Activated CD8-positive, alpha-beta T cell treated with anti-CD3 and anti-CD28 coated beads for 36 hours (primary cell): ENCODE results near the gene SLC2A14. TPM values are rescaled to one million over a fixed set of nuclear protein-coding genes. Genes with fewer than 3 reads are reported as not detected.
"Not testable (repeated sequence)": the region's sequence is repeated elsewhere in the genome, so short reads cannot be mapped to it uniquely, and the experiment has no call there.

Experiments
- ATAC-seq: fragments of 200-7000 bp; cut with Tn5 transposase; one replicate; pipeline ENCODE4 v1.10.0; 2021; ENCODE audit warnings: mild to moderate bottlenecking, moderate library complexity
- CTCF ChIA-PET: fragments of 350-600 bp; sonication (Branson Sonifier 250); formaldehyde crosslinking; loops from one replicate; lab custom pipeline; 2021; ENCODE audit warnings: antibody characterized with exemption; lab: Charles Lee
- POLR2A ChIA-PET: fragments of 350-600 bp; sonication (Branson Sonifier 250); formaldehyde crosslinking; loops from one replicate; lab custom pipeline; 2021; ENCODE audit warnings: antibody characterized with exemption; lab: Charles Lee
- DNase-seq: peaks from one replicate; pipeline ENCODE4 v3.0.0-alpha.2; 2020
- H3K27ac Mint-ChIP-seq: one replicate; pipeline ENCODE4 v1.8.0; 2021; ENCODE audit warnings: mild to moderate bottlenecking, mixed read lengths
- H3K27me3 Mint-ChIP-seq: one replicate; pipeline ENCODE4 v1.8.0; 2021; ENCODE audit warnings: mixed read lengths
- H3K36me3 Mint-ChIP-seq: one replicate; pipeline ENCODE4 v1.8.0; 2021; ENCODE audit warnings: low read depth, mixed read lengths
- H3K4me1 Mint-ChIP-seq: one replicate; pipeline ENCODE4 v1.8.0; 2021; ENCODE audit warnings: low read depth, mixed read lengths
- H3K4me3 Mint-ChIP-seq: one replicate; pipeline ENCODE4 v1.8.0; 2021; ENCODE audit warnings: mild to moderate bottlenecking, moderate library complexity, mixed read lengths
- H3K9me3 Mint-ChIP-seq: one replicate; pipeline ENCODE4 v1.8.0; 2021; ENCODE audit warnings: mixed read lengths
- intact Hi-C: fragments of 100-400 bp; cut with micrococcal nuclease; formaldehyde crosslinking; loops from one replicate; pipeline ENCODE4 v1.10.0; 2022
- total RNA-seq, 2 experiments: library from RNA; stranded (reverse); gene quantifications; one replicate each; pipeline ENCODE4 v1.2.3, GENCODE V29; 2021
- TF ChIP-seq, protein P1 (sequence below): fragments of 200-600 bp; IDR thresholded peaks from one replicate; pipeline ENCODE4 v1.8.0; 2022; ENCODE audit warnings: antibody characterized with exemption, mild to moderate bottlenecking

Gene SLC2A14
- total RNA-seq, 2 experiments from 2014 or later: 0.22 to 0.29 TPM

DNA sequence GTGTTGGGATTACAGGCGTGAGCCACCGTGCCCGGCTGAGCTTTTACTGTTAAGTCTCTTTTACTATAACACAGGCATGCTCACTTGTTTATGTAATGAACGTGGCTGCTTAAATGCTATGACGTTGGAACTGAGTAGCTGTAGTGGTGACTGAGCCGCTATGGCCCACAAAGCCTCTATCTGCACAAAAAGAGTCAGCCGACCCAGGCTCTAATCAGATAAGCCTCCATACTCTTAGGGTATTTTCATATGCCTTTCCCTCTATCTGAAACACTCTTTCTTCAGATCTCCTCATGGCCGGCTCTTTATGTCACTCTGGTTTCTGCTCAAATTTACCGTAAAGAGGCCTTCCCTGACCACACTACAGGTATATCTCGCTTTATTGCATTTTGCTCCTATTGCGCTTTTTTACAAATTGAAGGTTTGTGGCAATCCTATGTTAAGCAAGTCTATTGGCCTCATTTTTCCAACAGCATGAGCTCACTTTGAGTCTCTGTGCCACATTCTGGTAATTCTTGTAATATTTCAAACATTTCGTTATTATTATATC lies 8.0 kb downstream of the SLC2A14 start:
- TF ChIP-seq, protein P1, sequence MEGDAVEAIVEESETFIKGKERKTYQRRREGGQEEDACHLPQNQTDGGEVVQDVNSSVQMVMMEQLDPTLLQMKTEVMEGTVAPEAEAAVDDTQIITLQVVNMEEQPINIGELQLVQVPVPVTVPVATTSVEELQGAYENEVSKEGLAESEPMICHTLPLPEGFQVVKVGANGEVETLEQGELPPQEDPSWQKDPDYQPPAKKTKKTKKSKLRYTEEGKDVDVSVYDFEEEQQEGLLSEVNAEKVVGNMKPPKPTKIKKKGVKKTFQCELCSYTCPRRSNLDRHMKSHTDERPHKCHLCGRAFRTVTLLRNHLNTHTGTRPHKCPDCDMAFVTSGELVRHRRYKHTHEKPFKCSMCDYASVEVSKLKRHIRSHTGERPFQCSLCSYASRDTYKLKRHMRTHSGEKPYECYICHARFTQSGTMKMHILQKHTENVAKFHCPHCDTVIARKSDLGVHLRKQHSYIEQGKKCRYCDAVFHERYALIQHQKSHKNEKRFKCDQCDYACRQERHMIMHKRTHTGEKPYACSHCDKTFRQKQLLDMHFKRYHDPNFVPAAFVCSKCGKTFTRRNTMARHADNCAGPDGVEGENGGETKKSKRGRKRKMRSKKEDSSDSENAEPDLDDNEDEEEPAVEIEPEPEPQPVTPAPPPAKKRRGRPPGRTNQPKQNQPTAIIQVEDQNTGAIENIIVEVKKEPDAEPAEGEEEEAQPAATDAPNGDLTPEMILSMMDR: no peak
- ATAC-seq: no peak
- no peak for DNase-seq
- no peaks in the 10 kb centered on the region for H3K36me3 Mint-ChIP-seq
- no peak overlapping the region for H3K4me3 Mint-ChIP-seq
- ChIA-PET POLR2A (interaction anchor here (1.5 kb wide), 1 partner anchor 53 kb away, joined by 3 read pairs; no protein-coding TSS in a partner anchor), CTCF (interaction anchor here (1.1 to 2.2 kb wide), 2 partner anchors 9 to 69 kb away, joined by 6 to 7 read pairs; no protein-coding TSS in a partner anchor)
- no peaks in the 10 kb centered on the region for H3K9me3 Mint-ChIP-seq
- no peaks in the 10 kb centered on the region for H3K27me3 Mint-ChIP-seq
- H3K27ac Mint-ChIP-seq: no peak overlapping the region
- peaks cover 17% of the 10 kb centered on the region for H3K4me1 Mint-ChIP-seq
- intact Hi-C loops: no loop called here

DNA sequence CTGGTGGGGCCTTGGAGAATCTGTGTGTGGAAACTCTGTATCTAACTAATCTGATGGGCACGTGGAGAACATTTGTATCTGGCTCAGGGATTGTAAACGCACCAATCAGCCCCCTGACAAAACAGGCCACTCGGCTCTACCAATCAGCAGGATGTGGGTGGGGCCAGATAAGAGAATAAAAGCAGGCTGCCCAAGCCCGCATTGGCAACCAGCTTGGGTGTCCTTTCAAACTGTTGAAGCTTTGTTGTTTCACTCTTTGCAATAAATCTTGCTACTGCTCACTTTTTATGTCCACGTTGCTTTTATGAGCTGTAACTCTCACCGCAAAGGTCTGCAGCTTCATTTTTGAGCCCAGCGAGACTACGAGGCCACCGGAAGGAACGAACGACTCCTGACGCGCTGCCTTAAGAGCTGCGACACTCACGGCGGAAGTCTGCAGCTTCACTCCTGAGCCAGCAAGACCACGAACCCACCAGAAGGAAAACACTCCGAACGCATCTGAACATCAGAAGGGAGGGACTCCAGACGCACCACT lies 9.8 kb downstream of the SLC2A14 start:
- DNase-seq: peak; percentile 41
- ATAC-seq: peak; percentile 33
- POLR2A ChIA-PET: interaction anchor here (0.7 to 1.0 kb wide), 2 partner anchors 49 to 222 kb away, joined by 3 read pairs; no protein-coding TSS in a partner anchor

DNA sequence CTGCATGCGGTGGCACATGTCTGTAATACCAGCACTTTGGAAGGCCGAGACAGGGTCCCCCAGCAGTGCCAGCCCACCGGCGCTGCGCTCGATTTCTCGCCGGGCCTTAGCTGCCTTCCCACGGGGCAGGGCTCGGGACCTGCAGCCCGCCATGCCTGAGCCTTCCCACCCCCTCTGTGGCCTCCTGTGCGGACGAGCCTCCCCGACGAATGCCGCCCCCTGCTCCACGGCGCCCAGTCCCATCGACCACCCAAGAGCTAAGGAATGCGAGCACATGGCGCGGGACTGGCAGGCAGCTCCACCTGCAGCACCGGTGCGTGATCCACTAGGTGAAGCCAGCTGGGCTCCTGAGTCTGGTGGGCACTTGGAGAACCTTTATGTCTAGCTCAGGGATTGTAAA lies 10.4 kb downstream of the SLC2A14 start:
- intact Hi-C loops, H3K9me3 Mint-ChIP-seq, H3K36me3 Mint-ChIP-seq, POLR2A ChIA-PET, H3K27me3 Mint-ChIP-seq, DNase-seq, ATAC-seq, H3K27ac Mint-ChIP-seq, H3K4me3 Mint-ChIP-seq: not testable (repeated sequence)
- H3K4me1 Mint-ChIP-seq: peaks cover 19% of the 10 kb centered on the region
- CTCF ChIA-PET: interaction anchor here (0.7 to 5.2 kb wide), 7 partner anchors 8 to 216 kb away, joined by 3 to 36 read pairs (median 4); no protein-coding TSS in a partner anchor

More for the DNA sequence above, 9.8 kb downstream of the SLC2A14 start:
- peaks cover 19% of the 10 kb centered on the region for H3K4me1 Mint-ChIP-seq
- peak overlapping the region; percentile 79 for H3K27ac Mint-ChIP-seq
- intact Hi-C loops, H3K9me3 Mint-ChIP-seq, H3K27me3 Mint-ChIP-seq, H3K36me3 Mint-ChIP-seq: not testable (repeated sequence)
- CTCF ChIA-PET: interaction anchor here (0.6 to 5.2 kb wide), 9 partner anchors 9 to 215 kb away, joined by 3 to 36 read pairs (median 4); no protein-coding TSS in a partner anchor
- H3K4me3 Mint-ChIP-seq: peak overlapping the region; percentile 35

DNA sequence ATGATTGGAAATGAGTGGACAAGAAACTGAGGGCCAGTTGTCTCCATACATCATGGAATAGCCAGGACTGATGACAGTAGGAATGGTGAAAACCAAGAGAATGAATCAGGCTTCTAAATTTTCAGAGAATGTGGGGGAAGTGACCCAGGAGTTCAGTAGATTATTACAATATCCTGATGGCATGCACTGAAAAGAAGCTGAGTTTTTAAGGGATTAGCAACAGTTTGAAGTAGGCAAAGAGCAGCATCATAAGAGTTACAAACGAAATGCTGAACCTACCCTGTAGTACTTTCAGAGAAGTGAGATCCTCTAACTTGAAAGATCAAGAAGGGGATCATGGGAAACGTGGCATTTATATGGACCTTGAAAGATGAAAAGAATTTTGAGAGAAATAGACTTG lies 13.2 kb downstream of the SLC2A14 start:
- Mint-ChIP-seq H3K27ac (no peak overlapping the region), H3K4me1 (peaks cover 17% of the 10 kb centered on the region), H3K27me3 (no peaks in the 10 kb centered on the region), H3K36me3 (no peaks in the 10 kb centered on the region), H3K4me3 (no peak overlapping the region), H3K9me3 (no peaks in the 10 kb centered on the region)
- intact Hi-C loops: no loop called here
- ATAC-seq: no peak
- POLR2A ChIA-PET: interaction anchor here (0.6 to 1.4 kb wide), 2 partner anchors 74 to 217 kb away, joined by 3 to 5 read pairs; no protein-coding TSS in a partner anchor
- TF ChIP-seq, protein P1: no peak
- DNase-seq: no peak
- CTCF ChIA-PET: interaction anchor here (0.6 to 5.2 kb wide), 11 partner anchors 34 to 1606 kb away, joined by 3 to 36 read pairs (median 3); no protein-coding TSS in a partner anchor

DNA sequence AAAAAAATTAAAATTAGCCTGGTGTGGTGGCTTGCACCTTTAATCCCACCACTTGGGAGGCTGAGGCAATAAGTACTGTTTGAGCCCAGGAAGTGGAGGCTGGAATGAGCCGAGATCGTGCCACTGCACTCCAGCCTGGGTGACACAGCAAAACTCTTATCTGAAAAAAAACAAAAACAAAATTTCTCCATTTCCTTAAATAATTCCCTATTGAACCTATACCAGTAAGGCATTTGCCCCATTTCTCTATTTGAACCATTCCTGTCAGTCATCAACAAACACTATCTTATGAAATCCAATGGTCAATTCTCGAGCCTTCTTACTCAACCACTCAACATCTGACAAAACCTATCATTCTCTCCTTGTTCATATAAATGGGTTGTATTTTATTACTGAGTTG lies 14.7 kb downstream of the SLC2A14 start:
- H3K9me3 Mint-ChIP-seq: no peaks in the 10 kb centered on the region
- H3K4me1 Mint-ChIP-seq: peaks cover 13% of the 10 kb centered on the region
- DNase-seq (no peak), ATAC-seq (no peak)
- H3K36me3 Mint-ChIP-seq: no peaks in the 10 kb centered on the region
- intact Hi-C loops: no loop called here
- H3K27ac Mint-ChIP-seq: no peak overlapping the region
- ChIA-PET POLR2A (no interaction called here), CTCF (interaction anchor here (2.1 to 5.2 kb wide), 2 partner anchors 50 to 137 kb away, joined by 10 to 36 read pairs; no protein-coding TSS in a partner anchor)
- H3K4me3 Mint-ChIP-seq: no peak overlapping the region
- TF ChIP-seq, protein P1: no peak
- no peaks in the 10 kb centered on the region for H3K27me3 Mint-ChIP-seq

DNA sequence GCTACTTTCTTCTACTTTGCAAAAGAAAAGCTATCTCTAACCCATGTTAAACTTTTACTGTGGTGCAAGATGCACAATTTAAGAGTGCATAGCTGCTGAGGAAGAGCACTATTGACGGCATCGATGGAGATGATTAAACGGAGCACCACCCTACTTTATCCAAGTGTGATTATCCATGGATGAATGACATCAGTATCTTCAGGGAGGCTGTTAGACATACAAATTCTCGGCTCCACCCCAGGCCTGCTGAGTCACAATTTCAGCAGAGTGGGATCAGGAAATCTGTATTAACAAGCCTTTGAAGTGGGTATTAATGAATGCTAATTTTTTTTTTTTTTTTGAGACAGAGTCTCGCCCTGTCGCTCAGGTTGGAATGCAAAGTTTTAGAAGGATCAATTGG lies 16.2 kb downstream of the SLC2A14 start:
- no peaks in the 10 kb centered on the region for H3K9me3 Mint-ChIP-seq
- peaks cover 10% of the 10 kb centered on the region for H3K4me1 Mint-ChIP-seq
- H3K4me3 Mint-ChIP-seq: no peak overlapping the region
- ChIA-PET POLR2A (no interaction called here), CTCF (interaction anchor here (1.0 to 2.0 kb wide), 3 partner anchors 8 to 214 kb away, joined by 3 to 7 read pairs (median 4); no protein-coding TSS in a partner anchor)
- intact Hi-C loops: no loop called here
- TF ChIP-seq, protein P1: no peak
- ATAC-seq (no peak), DNase-seq (no peak)
- peaks cover 3% of the 10 kb centered on the region for H3K27me3 Mint-ChIP-seq
- H3K27ac Mint-ChIP-seq: no peak overlapping the region
- H3K36me3 Mint-ChIP-seq: no peaks in the 10 kb centered on the region
